Measurements from ENCODE around the gene MAPK11. TPM values are rescaled to one million over a fixed set of nuclear protein-coding genes. Genes with fewer than 3 reads are reported as not detected.
A peak's percentile ranks its signal among the peaks of the same experiment; 100 is the strongest.
"Not testable (repeated sequence)": the region's sequence is repeated elsewhere in the genome, so short reads cannot be mapped to it uniquely, and the experiment has no call there.

MAPK11 gene
- total and polyA plus RNA-seq, 5 donors from 2014 or later: 0.10 to 9.3 (median 0.30) TPM

DNA sequence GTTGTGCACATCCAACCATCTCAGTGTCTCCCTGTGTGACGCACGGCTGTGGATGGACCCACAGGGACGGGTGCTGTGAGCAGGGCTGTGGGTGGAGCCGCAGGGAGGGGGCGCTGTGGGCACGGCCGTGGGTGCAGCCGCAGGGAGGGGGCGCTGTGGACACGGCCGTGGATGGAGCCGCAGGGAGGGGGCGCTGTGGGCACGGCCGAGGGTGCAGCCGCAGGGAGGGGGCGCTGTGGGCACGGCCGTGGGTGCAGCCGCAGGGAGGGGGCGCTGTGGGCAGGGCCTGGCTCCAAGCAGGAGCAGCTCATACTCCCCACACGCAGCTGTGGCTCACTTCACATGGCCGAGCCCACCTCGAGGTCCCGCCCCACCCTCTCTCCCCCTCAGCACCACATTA, 6.0 kb upstream of the MAPK11 start:
- ATAC-seq (ENCODE audit: low read depth in 2 of 2) (peak; percentile 56 to 63), DNase-seq (peak; percentile 15 to 80 (median 31))
- no peaks in the 10 kb centered on the region for H3K36me3 Mint-ChIP-seq
- peaks cover 10% of the 10 kb centered on the region for H3K27me3 Mint-ChIP-seq
- Histone ChIP-seq H3K27ac (ENCODE audit: insufficient read depth, low read length, poor library complexity, severe bottlenecking) (no peak overlapping the region), H3K27me3 (ENCODE audit: control insufficient read depth, insufficient read depth, low read length) (no peaks in the 10 kb centered on the region), H3K4me3 (ENCODE audit: low read depth, low read length) (no peak overlapping the region), H3K9me3 (ENCODE audit: control insufficient read depth in 2 of 2, low read length in 2 of 2) (no peaks in the 10 kb centered on the region), H3K36me3 (ENCODE audit: control insufficient read depth, insufficient read depth, low read length) (no peaks in the 10 kb centered on the region), H3K4me1 (ENCODE audit: control insufficient read depth, insufficient read depth, low read length, poor library complexity, severe bottlenecking) (peaks cover 13% of the 10 kb centered on the region)
- no peak overlapping the region for H3K27ac Mint-ChIP-seq
- H3K4me1 Mint-ChIP-seq: peaks cover 0 to 11% (median 2%) of the 10 kb centered on the region in 4 donors
- H3K4me3 Mint-ChIP-seq: no peak overlapping the region
- H3K9me3 Mint-ChIP-seq: peaks cover 0 to 1% (median 0%) of the 10 kb centered on the region in 7 donors

DNA sequence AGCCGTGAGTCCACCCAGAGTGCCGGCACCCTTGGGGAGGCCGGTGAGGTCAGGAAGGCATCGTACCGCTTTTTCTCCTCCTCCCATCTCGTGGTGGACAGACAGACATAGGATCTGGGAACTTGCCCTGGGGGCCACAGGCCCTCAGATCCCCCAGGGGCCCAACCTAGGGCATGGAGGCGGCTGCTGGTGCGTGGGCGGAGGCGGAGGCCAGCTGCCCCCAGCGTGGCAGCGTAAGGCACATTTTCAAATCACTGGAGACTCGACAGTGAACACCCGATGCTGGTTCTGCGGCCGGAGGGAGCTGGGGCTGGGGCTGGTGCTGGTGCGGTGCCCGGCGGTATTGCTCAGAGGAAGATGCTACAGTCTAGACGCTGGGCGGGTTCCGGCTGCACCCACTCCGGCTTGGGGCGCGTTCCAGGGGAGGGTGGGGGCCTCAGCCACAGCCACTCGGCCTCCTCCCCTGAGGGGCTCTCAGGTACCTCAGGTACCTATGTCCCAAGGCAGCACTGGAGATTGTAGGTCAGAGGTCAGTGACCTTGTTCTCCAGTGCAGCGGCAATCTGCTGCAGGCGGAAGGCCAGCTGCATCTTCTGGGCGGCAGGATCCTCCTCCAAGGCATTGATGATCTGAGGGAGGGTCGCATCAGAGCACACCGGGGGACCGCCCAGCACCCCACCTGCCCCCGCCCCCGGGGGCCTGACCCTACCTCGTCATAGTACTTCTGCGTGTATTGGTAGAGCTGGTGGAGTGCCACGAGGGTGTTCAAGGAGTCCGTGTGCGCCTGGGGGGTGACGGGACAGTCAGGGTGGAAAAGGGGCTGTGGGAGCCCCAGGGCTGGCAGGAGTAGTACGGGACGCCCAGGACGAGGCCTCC, 5.2 kb upstream of the MAPK11 start:
- Histone ChIP-seq H3K27ac (ENCODE audit: insufficient read depth, low read length, poor library complexity, severe bottlenecking) (no peak overlapping the region), H3K4me1 (ENCODE audit: control insufficient read depth, insufficient read depth, low read length, poor library complexity, severe bottlenecking) (peaks cover 21% of the 10 kb centered on the region), H3K27me3 (ENCODE audit: control insufficient read depth, insufficient read depth, low read length) (no peaks in the 10 kb centered on the region), H3K36me3 (ENCODE audit: control insufficient read depth, insufficient read depth, low read length) (no peaks in the 10 kb centered on the region), H3K4me3 (ENCODE audit: low read depth, low read length) (no peak overlapping the region), H3K9me3 (ENCODE audit: control insufficient read depth in 2 of 2, low read length in 2 of 2) (no peaks in the 10 kb centered on the region)
- no peak for DNase-seq
- H3K4me3 Mint-ChIP-seq: no peak overlapping the region
- no peak overlapping the region for H3K27ac Mint-ChIP-seq
- peaks cover 0 to 17% (median 2%) of the 10 kb centered on the region in 4 donors for H3K4me1 Mint-ChIP-seq
- no peaks in the 10 kb centered on the region for H3K36me3 Mint-ChIP-seq
- peaks cover 10% of the 10 kb centered on the region for H3K27me3 Mint-ChIP-seq
- ATAC-seq (ENCODE audit: low read depth in 2 of 2): no peak
- H3K9me3 Mint-ChIP-seq: peaks cover 0 to 1% (median 0%) of the 10 kb centered on the region in 7 donors

DNA sequence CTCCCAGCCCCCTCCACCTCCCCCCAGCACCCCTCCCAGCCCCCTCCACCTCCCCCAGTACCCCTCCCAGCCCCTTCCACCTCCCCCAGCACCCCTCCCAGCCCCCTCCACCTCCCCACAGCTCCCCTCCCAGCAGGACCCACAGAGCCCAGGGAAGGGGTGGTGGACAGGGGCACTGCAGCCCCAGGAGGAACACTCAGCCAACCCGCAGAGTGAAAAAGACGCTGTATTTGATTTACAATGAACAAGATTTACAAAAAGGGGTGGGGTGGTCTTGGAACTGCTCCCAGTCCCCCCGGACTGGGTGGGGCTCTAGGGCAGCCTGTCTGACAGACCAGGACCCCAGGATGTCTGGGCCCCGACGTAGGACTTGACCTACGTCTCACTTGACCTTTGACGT, 4.6 kb upstream of the MAPK11 start:
- no peak overlapping the region for H3K27ac ChIP-seq (ENCODE audit: insufficient read depth, low read length, poor library complexity, severe bottlenecking)
- no peak overlapping the region for H3K27ac Mint-ChIP-seq
- H3K27me3 ChIP-seq (ENCODE audit: control insufficient read depth, insufficient read depth, low read length): no peaks in the 10 kb centered on the region
- H3K36me3 Mint-ChIP-seq: no peaks in the 10 kb centered on the region
- H3K9me3 ChIP-seq (ENCODE audit: control insufficient read depth in 2 of 2, low read length in 2 of 2): no peaks in the 10 kb centered on the region
- peaks cover 10% of the 10 kb centered on the region for H3K27me3 Mint-ChIP-seq
- DNase-seq (no peak), ATAC-seq (ENCODE audit: low read depth in 2 of 2) (no peak)
- H3K4me1 Mint-ChIP-seq: peaks cover 0 to 17% (median 2%) of the 10 kb centered on the region in 4 donors
- peaks cover 23% of the 10 kb centered on the region for H3K4me1 ChIP-seq (ENCODE audit: control insufficient read depth, insufficient read depth, low read length, poor library complexity, severe bottlenecking)
- no peak overlapping the region for H3K4me3 ChIP-seq (ENCODE audit: low read depth, low read length)
- H3K36me3 ChIP-seq (ENCODE audit: control insufficient read depth, insufficient read depth, low read length): no peaks in the 10 kb centered on the region
- peaks cover 0 to 1% (median 0%) of the 10 kb centered on the region in 7 donors for H3K9me3 Mint-ChIP-seq
- H3K4me3 Mint-ChIP-seq: no peak overlapping the region

DNA sequence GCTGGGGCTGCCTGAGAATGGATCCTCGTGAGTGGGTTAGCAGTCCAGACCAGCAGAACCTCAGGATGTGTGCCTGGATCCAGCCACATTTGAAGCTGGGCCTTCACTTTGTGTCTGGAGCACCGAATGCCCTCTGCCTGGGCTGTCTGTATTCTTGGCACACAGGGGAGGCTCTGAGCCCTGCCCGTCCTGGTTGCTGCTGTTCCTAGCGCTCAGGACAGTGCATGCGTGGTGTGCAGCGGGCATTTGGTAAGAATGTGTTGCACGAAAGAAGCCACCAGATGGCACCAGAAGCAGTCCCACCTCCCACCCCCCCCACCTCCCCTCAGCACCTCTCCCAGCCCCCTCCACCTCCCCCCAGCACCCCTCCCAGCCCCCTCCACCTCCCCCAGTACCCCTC, 4.1 kb upstream of the MAPK11 start:
- peak in 2 of 3 donors; percentile 37 to 58 for DNase-seq
- H3K4me3 Mint-ChIP-seq: peak overlapping the region in 2 of 4 donors; percentile 24 to 75
- H3K4me1 Mint-ChIP-seq: peaks cover 0 to 19% (median 2%) of the 10 kb centered on the region in 4 donors
- Histone ChIP-seq H3K36me3 (ENCODE audit: control insufficient read depth, insufficient read depth, low read length) (no peaks in the 10 kb centered on the region), H3K4me1 (ENCODE audit: control insufficient read depth, insufficient read depth, low read length, poor library complexity, severe bottlenecking) (peaks cover 28% of the 10 kb centered on the region), H3K27me3 (ENCODE audit: control insufficient read depth, insufficient read depth, low read length) (no peaks in the 10 kb centered on the region), H3K27ac (ENCODE audit: insufficient read depth, low read length, poor library complexity, severe bottlenecking) (no peak overlapping the region), H3K9me3 (ENCODE audit: control insufficient read depth in 2 of 2, low read length in 2 of 2) (no peaks in the 10 kb centered on the region), H3K4me3 (ENCODE audit: low read depth, low read length) (no peak overlapping the region)
- ATAC-seq (ENCODE audit: low read depth in 2 of 2): no peak
- H3K27me3 Mint-ChIP-seq: peaks cover 10% of the 10 kb centered on the region
- no peaks in the 10 kb centered on the region for H3K36me3 Mint-ChIP-seq
- H3K9me3 Mint-ChIP-seq: peaks cover 0 to 1% (median 0%) of the 10 kb centered on the region in 7 donors
- H3K27ac Mint-ChIP-seq: no peak overlapping the region

DNA sequence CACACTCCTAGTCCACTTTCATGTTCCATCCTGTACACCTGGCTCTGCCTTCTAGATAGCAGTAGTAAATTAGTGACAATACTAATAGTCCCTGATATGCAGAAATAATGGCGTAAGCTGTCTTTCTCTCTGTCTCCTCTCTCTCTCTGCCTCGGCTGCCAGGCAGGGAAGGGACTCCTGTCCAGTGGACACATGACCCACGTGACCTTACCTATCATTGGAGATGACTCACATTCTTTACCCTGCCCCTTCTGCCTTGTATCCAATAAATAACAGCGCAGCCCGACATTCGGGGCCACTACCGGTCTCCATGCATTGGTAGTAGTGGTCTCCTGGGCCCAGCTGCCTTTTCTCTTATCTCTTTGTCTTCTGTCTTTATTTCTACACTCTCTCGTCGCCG, 3.6 kb upstream of the MAPK11 start:
- peaks cover 28% of the 10 kb centered on the region for H3K4me1 ChIP-seq (ENCODE audit: control insufficient read depth, insufficient read depth, low read length, poor library complexity, severe bottlenecking)
- not testable (repeated sequence) for ATAC-seq (ENCODE audit: low read depth in 2 of 2); H3K27ac ChIP-seq (ENCODE audit: insufficient read depth, low read length, poor library complexity, severe bottlenecking); H3K36me3 Mint-ChIP-seq; H3K9me3 ChIP-seq (ENCODE audit: control insufficient read depth in 2 of 2, low read length in 2 of 2); H3K27me3 ChIP-seq (ENCODE audit: control insufficient read depth, insufficient read depth, low read length); H3K4me3 ChIP-seq (ENCODE audit: low read depth, low read length); H3K9me3 Mint-ChIP-seq; H3K27me3 Mint-ChIP-seq; DNase-seq; H3K27ac Mint-ChIP-seq; H3K36me3 ChIP-seq (ENCODE audit: control insufficient read depth, insufficient read depth, low read length)
- Mint-ChIP-seq H3K4me3 (peak overlapping the region in 3 of 4 donors; percentile 24 to 75 (median 54)), H3K4me1 (peaks cover 0 to 20% (median 2%) of the 10 kb centered on the region in 4 donors)

DNA sequence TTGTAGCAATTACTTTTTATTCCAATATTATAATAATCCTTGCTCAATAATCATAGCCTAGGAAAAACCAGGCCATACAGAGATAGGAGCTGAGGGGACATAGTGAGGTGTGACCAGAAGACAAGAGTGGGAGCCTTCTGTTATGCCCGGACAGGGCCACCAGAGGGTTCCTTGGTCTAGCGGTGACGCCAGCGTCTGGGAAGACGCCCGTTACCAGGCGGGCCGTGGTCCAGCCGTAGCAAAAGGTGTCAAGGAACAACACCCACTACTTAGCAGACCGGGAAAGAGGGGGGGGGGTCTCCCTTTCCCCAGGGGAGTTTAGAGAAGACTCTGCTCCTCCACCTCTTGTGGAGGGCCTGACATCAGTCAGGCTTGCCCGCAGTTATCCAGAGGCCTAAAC, 3.2 kb upstream of the MAPK11 start:
- H3K9me3 ChIP-seq (ENCODE audit: control insufficient read depth in 2 of 2, low read length in 2 of 2); H3K27me3 ChIP-seq (ENCODE audit: control insufficient read depth, insufficient read depth, low read length); DNase-seq; H3K27me3 Mint-ChIP-seq; H3K36me3 Mint-ChIP-seq; H3K36me3 ChIP-seq (ENCODE audit: control insufficient read depth, insufficient read depth, low read length); H3K27ac Mint-ChIP-seq; H3K4me3 ChIP-seq (ENCODE audit: low read depth, low read length); H3K27ac ChIP-seq (ENCODE audit: insufficient read depth, low read length, poor library complexity, severe bottlenecking); H3K4me3 Mint-ChIP-seq; ATAC-seq (ENCODE audit: low read depth in 2 of 2); H3K9me3 Mint-ChIP-seq: not testable (repeated sequence)
- H3K4me1 ChIP-seq (ENCODE audit: control insufficient read depth, insufficient read depth, low read length, poor library complexity, severe bottlenecking): peaks cover 29% of the 10 kb centered on the region
- H3K4me1 Mint-ChIP-seq: peaks cover 0 to 24% (median 2%) of the 10 kb centered on the region in 4 donors

DNA sequence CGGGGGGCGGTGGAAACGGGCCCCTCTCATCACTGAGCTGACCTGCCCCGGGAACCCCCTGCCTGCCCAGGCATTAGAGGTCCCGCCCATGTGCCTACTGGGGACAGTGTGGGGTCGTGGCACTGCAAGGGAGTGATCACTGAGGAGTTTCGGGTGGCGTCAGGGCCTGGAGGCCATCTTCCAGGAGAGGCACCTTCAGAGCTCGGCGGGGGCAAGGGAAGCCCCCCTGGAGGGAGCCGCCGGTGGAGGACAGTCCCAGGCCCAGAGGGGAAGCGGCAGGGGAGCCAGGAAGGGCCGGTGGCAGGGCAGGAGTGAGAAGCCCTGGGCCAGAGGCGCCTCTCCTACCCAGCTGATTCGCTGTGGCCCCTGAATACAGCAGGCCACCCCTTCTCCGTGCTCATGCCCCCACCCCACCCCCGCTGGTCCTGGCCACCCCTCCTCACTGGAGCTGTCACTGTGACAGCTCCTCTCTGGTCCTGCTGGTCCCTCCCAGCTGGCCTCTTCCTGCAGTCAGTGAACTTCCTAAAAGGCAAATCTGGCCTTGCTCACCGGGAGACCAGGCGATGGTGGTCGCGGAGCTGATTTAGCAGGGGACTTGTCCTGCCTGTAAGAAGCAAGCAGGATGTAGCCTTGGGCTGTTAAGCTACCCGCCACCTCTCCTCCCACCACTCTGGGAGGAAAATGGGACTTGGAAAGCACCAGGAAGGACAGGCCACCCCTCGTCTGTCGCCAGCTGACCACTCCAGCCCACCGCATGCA, 2.0 kb upstream of the MAPK11 start:
- no peak overlapping the region for H3K27ac Mint-ChIP-seq

More for the DNA sequence above, 2.0 kb upstream of the MAPK11 start:
- peaks cover 0 to 27% (median 4%) of the 10 kb centered on the region in 4 donors for H3K4me1 Mint-ChIP-seq
- DNase-seq: no peak
- peak overlapping the region in 2 of 4 donors; percentile 29 to 81 for H3K4me3 Mint-ChIP-seq
- no peaks in the 10 kb centered on the region for H3K36me3 ChIP-seq (ENCODE audit: control insufficient read depth, insufficient read depth, low read length)
- H3K27me3 Mint-ChIP-seq: peaks cover 10% of the 10 kb centered on the region
- ATAC-seq (ENCODE audit: low read depth in 2 of 2): no peak
- no peaks in the 10 kb centered on the region for H3K9me3 Mint-ChIP-seq
- H3K36me3 Mint-ChIP-seq: no peaks in the 10 kb centered on the region
- no peak overlapping the region for H3K27ac ChIP-seq (ENCODE audit: insufficient read depth, low read length, poor library complexity, severe bottlenecking)
- H3K4me1 ChIP-seq (ENCODE audit: control insufficient read depth, insufficient read depth, low read length, poor library complexity, severe bottlenecking): peaks cover 34% of the 10 kb centered on the region
- no peaks in the 10 kb centered on the region for H3K9me3 ChIP-seq (ENCODE audit: control insufficient read depth in 2 of 2, low read length in 2 of 2)
- H3K4me3 ChIP-seq (ENCODE audit: low read depth, low read length): no peak overlapping the region
- no peaks in the 10 kb centered on the region for H3K27me3 ChIP-seq (ENCODE audit: control insufficient read depth, insufficient read depth, low read length)
